CD14-positive monocyte (primary cell): ENCODE data around the gene SORBS2. TPM values are rescaled to one million over a fixed set of nuclear protein-coding genes. Genes with fewer than 3 reads are reported as not detected.

ENCODE experiments used
- DNase-seq, 3 donors: peaks; one replicate each; pipeline ENCODE4 v3.0.0-alpha.2; 2011 to 2022
- H2AFZ ChIP-seq: 2 replicates; pipeline ENCODE4 v1.6.0; 2012; ENCODE audit warnings: mild to moderate bottlenecking, low read depth, low read length, inconsistent platforms; ENCODE audit not compliant: insufficient read depth, poor library complexity, severe bottlenecking
- H3K27ac ChIP-seq, 2 donors: 1 replicate in 1 of 2; 2 replicates in 1 of 2; pipeline ENCODE4 v1.5.1; 2012 to 2013; ENCODE audit warnings: low read length in 2 of 2, control low read depth in 1 of 2, inconsistent platforms in 1 of 2, low read depth in 1 of 2, mild to moderate bottlenecking in 1 of 2
- H3K27me3 ChIP-seq, 2 donors: one replicate each; pipeline versions ENCODE4 v1.6.0 to v1.6.1; 2011 to 2013; ENCODE audit warnings: low read length in 2 of 2; ENCODE audit not compliant: control insufficient read depth in 2 of 2, insufficient read depth in 2 of 2
- H3K36me3 ChIP-seq, 2 donors: replicated peaks in 1 of 2; 1 replicate in 1 of 2; 2 replicates in 1 of 2; pipeline versions ENCODE4 v1.5.1 to v1.6.1; 2012 to 2013; ENCODE audit warnings: low read length in 2 of 2, control low read depth in 1 of 2, inconsistent platforms in 1 of 2, mild to moderate bottlenecking in 1 of 2; ENCODE audit not compliant: insufficient read depth in 2 of 2, control insufficient read depth in 1 of 2
- H3K4me1 ChIP-seq, 2 donors: 1 replicate in 1 of 2; 2 replicates in 1 of 2; pipeline versions ENCODE4 v1.5.1 to v1.6.1; 2012 to 2013; ENCODE audit warnings: low read length in 2 of 2, control low read depth in 1 of 2, inconsistent platforms in 1 of 2, mild to moderate bottlenecking in 1 of 2, moderate library complexity in 1 of 2; ENCODE audit not compliant: insufficient read depth in 2 of 2, control insufficient read depth in 1 of 2
- H3K4me2 ChIP-seq: replicated peaks from 2 replicates; pipeline ENCODE3; 2012; ENCODE audit warnings: low read length, moderate library complexity, mild to moderate bottlenecking; ENCODE audit not compliant: poor library complexity, severe bottlenecking; ENCODE audit errors: extremely low read depth
- H3K4me3 ChIP-seq, 3 experiments: fragments of 200-600 bp in 1 of 3; sonication (generic) in 1 of 3; replicated peaks in 1 of 3; 1 replicate in 2 of 3; 2 replicates in 1 of 3; pipeline ENCODE4 v1.5.1; 2011 to 2013; ENCODE audit warnings: low read length in 3 of 3, mild to moderate bottlenecking in 3 of 3, control low read depth in 2 of 3, low read depth in 2 of 3, inconsistent platforms in 1 of 3, moderate library complexity in 1 of 3
- H3K79me2 ChIP-seq: 2 replicates; pipeline ENCODE4 v1.6.0; 2012; ENCODE audit warnings: mild to moderate bottlenecking, control low read depth, inconsistent platforms, low read length, moderate library complexity; ENCODE audit not compliant: insufficient read depth
- H3K9ac ChIP-seq: 2 replicates; pipeline ENCODE4 v1.6.0; 2017; ENCODE audit warnings: low read length, mild to moderate bottlenecking; ENCODE audit not compliant: insufficient read depth, poor library complexity, severe bottlenecking
- H3K9me3 ChIP-seq, 2 donors: replicated peaks in 1 of 2; 1 replicate in 1 of 2; 2 replicates in 1 of 2; pipeline versions ENCODE4 v1.5.1 to v1.6.1; 2012 to 2013; ENCODE audit warnings: low read length in 2 of 2, control low read depth in 1 of 2; ENCODE audit not compliant: control insufficient read depth in 1 of 2, insufficient read depth in 1 of 2
- H4K20me1 ChIP-seq: 2 replicates; pipeline ENCODE4 v1.6.0; 2012; ENCODE audit warnings: mild to moderate bottlenecking, low read length, control low read depth, moderate library complexity; ENCODE audit not compliant: insufficient read depth
- H3K27ac Mint-ChIP-seq, 7 donors: one replicate each; pipeline ENCODE4 v1.8.0; 2020; ENCODE audit warnings: mild to moderate bottlenecking in 7 of 7, mixed read lengths in 7 of 7, moderate library complexity in 6 of 7, inconsistent platforms in 2 of 7
- H3K27me3 Mint-ChIP-seq, 3 donors: one replicate each; pipeline ENCODE4 v1.8.0; 2021 to 2022; ENCODE audit warnings: low read depth in 3 of 3, mild to moderate bottlenecking in 3 of 3, mixed read lengths in 3 of 3, moderate library complexity in 3 of 3, inconsistent platforms in 1 of 3
- H3K36me3 Mint-ChIP-seq, 2 donors: one replicate each; pipeline ENCODE4 v1.8.0; 2020; ENCODE audit warnings: mixed read lengths in 2 of 2, inconsistent platforms in 1 of 2, mild to moderate bottlenecking in 1 of 2
- H3K4me1 Mint-ChIP-seq: one replicate; pipeline ENCODE4 v1.8.0; 2020; ENCODE audit warnings: mild to moderate bottlenecking, mixed read lengths
- H3K4me3 Mint-ChIP-seq, 2 donors: one replicate each; pipeline ENCODE4 v1.8.0; 2020; ENCODE audit warnings: mild to moderate bottlenecking in 2 of 2, mixed read lengths in 2 of 2, moderate library complexity in 1 of 2
- H3K9me3 Mint-ChIP-seq, 7 donors: one replicate each; pipeline ENCODE4 v1.8.0; 2020 to 2022; ENCODE audit warnings: mixed read lengths in 7 of 7, mild to moderate bottlenecking in 6 of 7, moderate library complexity in 6 of 7, inconsistent platforms in 2 of 7
- CTCF ChIP-seq: fragments of 200-600 bp; IDR thresholded peaks from one replicate; pipeline ENCODE4 v1.8.0; 2022; ENCODE audit warnings: antibody characterized with exemption, mild to moderate bottlenecking
- WGBS: methylation state at CpG from one replicate; pipeline ENCODE4 v1.1.5; 2013; ENCODE audit warnings: missing lambda C conversion rate; ENCODE audit not compliant: insufficient coverage; 5-methylcytosine and 5-hydroxymethylcytosine counted together
- intact Hi-C, 2 donors: fragments of 100-400 bp; cut with micrococcal nuclease; formaldehyde crosslinking; loops; one replicate each; pipeline versions ENCODE4 v1.15.0 to v1.15.1; 2023
- polyA plus RNA-seq, 3 donors: library from polyadenylated mRNA; depleted of rRNA in 1 of 3; unstranded in 2 of 3; stranded (reverse) in 1 of 3; fragments of 300-500 nt in 2 of 3; fragments of >200 nt in 1 of 3; fragmentation: Illumina TruSeq in 2 of 3; gene quantifications; 1 replicate in 2 of 3; 2 replicates in 1 of 3; pipeline ENCODE4 v1.2.3, GENCODE V29; 2012 to 2021

SORBS2 gene
- polyA plus RNA-seq, 3 donors = not detected

- H3K36me3 ChIP-seq = no peaks in the 10 kb centered on the region
- H3K9me3 Mint-ChIP-seq = peaks cover 0 to 2% (median 0%) of the 10 kb centered on the region in 7 donors
- peaks cover 0 to 4% (median 2%) of the 10 kb centered on the region in 3 donors for H3K27me3 Mint-ChIP-seq
- H3K27me3 ChIP-seq = no peaks in the 10 kb centered on the region
- H3K9ac ChIP-seq = no peak overlapping the region
- TF ChIP-seq CTCF = no peak
- H3K27ac ChIP-seq = no peak overlapping the region
- H3K36me3 Mint-ChIP-seq = no peaks in the 10 kb centered on the region
- WGBS = 95% methylated on average over 6 of the region's 16 CpGs
- no peak for DNase-seq
- H3K4me3 Mint-ChIP-seq = no peak overlapping the region
- H3K4me2 ChIP-seq = no peak overlapping the region
- H3K9me3 ChIP-seq = no peaks in the 10 kb centered on the region
- H3K27ac Mint-ChIP-seq = no peak overlapping the region
- H3K4me3 ChIP-seq = no peak overlapping the region
- H3K4me1 Mint-ChIP-seq = no peaks in the 10 kb centered on the region
- H3K79me2 ChIP-seq = no peaks in the 10 kb centered on the region
- no peaks in the 10 kb centered on the region for H4K20me1 ChIP-seq
- no peaks in the 10 kb centered on the region for H3K4me1 ChIP-seq
- H2AFZ ChIP-seq = no peak overlapping the region
- intact Hi-C loops = no loop called here
These were observed 23.9 kb downstream of the SORBS2 start for GRCh38 chr4:185787926-185788679.

DNA sequence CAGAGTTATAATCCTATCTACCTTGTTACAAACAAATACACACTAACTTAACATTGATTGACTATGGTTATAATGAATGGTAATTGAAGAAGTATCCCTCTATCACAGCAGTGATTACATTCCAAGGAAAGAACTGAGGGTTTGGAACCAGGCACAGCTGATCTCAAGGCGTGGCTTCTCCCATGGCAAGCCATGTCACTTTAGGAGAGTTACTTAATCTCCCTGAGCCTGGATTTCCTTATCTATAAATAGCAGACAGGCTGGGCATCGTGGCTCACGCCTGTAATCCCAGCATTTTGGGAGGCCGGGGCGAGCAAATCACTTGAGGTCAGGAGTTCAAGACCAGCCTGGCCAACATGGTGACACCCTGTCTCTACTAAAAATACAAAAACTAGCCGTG is 25.6 kb downstream of the SORBS2 start:
- Histone ChIP-seq H3K4me1 (no peaks in the 10 kb centered on the region), H3K4me2 (no peak overlapping the region), H3K36me3 (no peaks in the 10 kb centered on the region), H3K27ac (no peak overlapping the region), H4K20me1 (no peaks in the 10 kb centered on the region), H3K4me3 (no peak overlapping the region), H3K27me3 (no peaks in the 10 kb centered on the region), H3K9ac (no peak overlapping the region), H2AFZ (no peak overlapping the region), H3K79me2 (no peaks in the 10 kb centered on the region), H3K9me3 (no peaks in the 10 kb centered on the region)
- no peak for DNase-seq
- WGBS = 75% methylated on average over 1 of the region's 6 CpGs
- intact Hi-C loops = no loop called here
- H3K27me3 Mint-ChIP-seq = peaks cover 0 to 3% (median 1%) of the 10 kb centered on the region in 3 donors
- H3K4me3 Mint-ChIP-seq = no peak overlapping the region
- H3K9me3 Mint-ChIP-seq = peaks cover 0 to 2% (median 0%) of the 10 kb centered on the region in 7 donors
- H3K36me3 Mint-ChIP-seq = no peaks in the 10 kb centered on the region
- no peak overlapping the region for H3K27ac Mint-ChIP-seq
- no peak for TF ChIP-seq CTCF
- H3K4me1 Mint-ChIP-seq = no peaks in the 10 kb centered on the region
